OCI-LY7 (cell line): ENCODE measurements around the gene PLPPR2. TPM values are rescaled to one million over a fixed set of nuclear protein-coding genes. Genes with fewer than 3 reads are reported as not detected.

Experiments used
- BruUV-seq: library from RNA; stranded (reverse); fragments of 400-500 nt; replicated peaks from 2 replicates; lab custom pipeline; 2021; lab: Mats Ljungman, UMichigan
- CTCF ChIA-PET: fragments of 300-600 bp; sonication (Branson Sonifier 250); formaldehyde crosslinking; loops from one replicate; lab custom pipeline; 2022; ENCODE audit warnings: antibody characterized with exemption; ENCODE audit not compliant: unreplicated experiment; lab: Charles Lee
- POLR2A ChIA-PET: fragments of 300-600 bp; sonication (Branson Sonifier 250); formaldehyde crosslinking; loops from one replicate; lab custom pipeline; 2022; ENCODE audit warnings: antibody characterized with exemption; lab: Charles Lee
- DNase-seq: peaks from one replicate; pipeline ENCODE4 v3.0.0-alpha.2; 2015; ENCODE audit warnings: low spot score
- H2AFZ ChIP-seq: fragments of 200-600 bp; sonication (generic), shearing (Covaris generic); 2 replicates; pipeline ENCODE4 v1.6.1; 2014; ENCODE audit warnings: mild to moderate bottlenecking, antibody characterized with exemption, low read length, moderate library complexity
- H3K27ac ChIP-seq: fragments of 200-600 bp; sonication (generic); 2 replicates; pipeline ENCODE4 v1.5.1; 2014; ENCODE audit warnings: mixed run types, low read depth, mild to moderate bottlenecking, moderate library complexity, low read length, inconsistent platforms; ENCODE audit not compliant: poor library complexity, severe bottlenecking
- H3K36me3 ChIP-seq: fragments of 200-600 bp; sonication (generic); 2 replicates; pipeline ENCODE4 v1.6.1; 2014; ENCODE audit warnings: mild to moderate bottlenecking, antibody characterized with exemption, low read length, moderate library complexity, mixed read lengths; ENCODE audit not compliant: insufficient read depth
- H3K4me1 ChIP-seq: fragments of 200-600 bp; sonication (generic); 2 replicates; pipeline ENCODE4 v1.5.1; 2014; ENCODE audit warnings: mild to moderate bottlenecking, low read length; ENCODE audit not compliant: insufficient read depth, poor library complexity, severe bottlenecking
- H3K4me2 ChIP-seq: fragments of 200-600 bp; sonication (generic); 2 replicates; pipeline ENCODE4 v1.6.1; 2014; ENCODE audit warnings: mild to moderate bottlenecking, low read length
- H3K4me3 ChIP-seq: fragments of 200-600 bp; sonication (generic); 2 replicates; pipeline ENCODE4 v1.5.1; 2014; ENCODE audit warnings: mild to moderate bottlenecking, low read depth, low read length; ENCODE audit not compliant: poor library complexity, severe bottlenecking
- H3K79me2 ChIP-seq: fragments of 200-600 bp; sonication (generic); 2 replicates; pipeline ENCODE4 v1.6.1; 2016; ENCODE audit warnings: low read depth, mild to moderate bottlenecking, low read length, moderate library complexity, mixed read lengths; ENCODE audit not compliant: insufficient read depth
- H3K9me2 ChIP-seq: fragments of 200-600 bp; sonication (generic); 2 replicates; pipeline ENCODE4 v1.6.1; 2016; ENCODE audit warnings: mild to moderate bottlenecking, low read length, mixed read lengths; ENCODE audit not compliant: insufficient read depth
- H3K9me3 ChIP-seq: fragments of 200-600 bp; sonication (generic); 2 replicates; pipeline ENCODE4 v1.6.1; 2014; ENCODE audit warnings: mild to moderate bottlenecking, mixed run types, low read length, mixed read lengths
- H4K20me1 ChIP-seq: fragments of 200-600 bp; sonication (generic); 2 replicates; pipeline ENCODE4 v1.6.1; 2014; ENCODE audit warnings: mild to moderate bottlenecking, antibody characterized with exemption, low read length, moderate library complexity, mixed read lengths; ENCODE audit not compliant: insufficient read depth
- EZH2phosphoT487 ChIP-seq: fragments of 200-600 bp; sonication (generic); IDR thresholded peaks from 2 replicates; pipeline ENCODE4 v1.6.1; 2018; ENCODE audit warnings: low read depth, borderline replicate concordance, mild to moderate bottlenecking, mixed run types, antibody characterized with exemption, low read length, moderate library complexity, mixed read lengths
- intact Hi-C: fragments of 100-400 bp; cut with micrococcal nuclease; formaldehyde crosslinking; loops from one replicate; pipeline ENCODE4 v1.10.0; 2022; ENCODE audit not compliant: unreplicated experiment
- total RNA-seq, 2 experiments: library from RNA; depleted of rRNA in 1 of 2; stranded (reverse); fragments of >200 nt in 1 of 2; shearing (Covaris generic) in 1 of 2; gene quantifications; 2 replicates each; pipeline ENCODE4 v1.2.3, GENCODE V29; 2014 to 2022
- TF ChIP-seq, protein P1 (sequence below): fragments of 200-600 bp; sonication (generic); conservative IDR thresholded peaks from 2 replicates; pipeline ENCODE4 v1.5.1; 2014; ENCODE audit warnings: mild to moderate bottlenecking, antibody characterized with exemption, low read length, moderate library complexity, mixed read lengths

Gene PLPPR2
- total RNA-seq, 2 experiments from 2014 or later: 0.88 to 3.6 TPM

DNA sequence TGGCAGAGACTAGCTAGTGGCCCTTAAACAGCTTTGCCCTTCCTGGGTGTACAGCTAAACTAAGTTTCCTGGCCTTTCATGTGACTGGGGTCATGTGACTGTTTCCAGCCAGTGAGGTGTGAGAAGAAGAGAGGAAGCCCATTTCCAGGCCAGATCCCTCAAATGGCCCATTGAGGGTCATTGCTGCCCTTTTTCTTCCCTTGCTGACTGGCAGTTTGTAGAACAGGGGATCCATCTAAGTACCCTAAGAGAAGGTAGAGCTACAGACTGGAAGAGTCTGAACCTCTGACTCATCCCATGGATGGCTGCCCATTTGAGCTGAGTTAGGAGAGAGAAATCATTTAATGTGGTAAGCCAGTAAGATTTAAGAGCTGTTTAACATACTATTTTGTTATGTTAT, 22.0 kb downstream of the PLPPR2 start:
- peak; percentile 79 for DNase-seq
- H3K4me3 ChIP-seq: peak overlapping the region; percentile 87
- TF ChIP-seq EZH2phosphoT487: no peak
- TF ChIP-seq, protein P1, sequence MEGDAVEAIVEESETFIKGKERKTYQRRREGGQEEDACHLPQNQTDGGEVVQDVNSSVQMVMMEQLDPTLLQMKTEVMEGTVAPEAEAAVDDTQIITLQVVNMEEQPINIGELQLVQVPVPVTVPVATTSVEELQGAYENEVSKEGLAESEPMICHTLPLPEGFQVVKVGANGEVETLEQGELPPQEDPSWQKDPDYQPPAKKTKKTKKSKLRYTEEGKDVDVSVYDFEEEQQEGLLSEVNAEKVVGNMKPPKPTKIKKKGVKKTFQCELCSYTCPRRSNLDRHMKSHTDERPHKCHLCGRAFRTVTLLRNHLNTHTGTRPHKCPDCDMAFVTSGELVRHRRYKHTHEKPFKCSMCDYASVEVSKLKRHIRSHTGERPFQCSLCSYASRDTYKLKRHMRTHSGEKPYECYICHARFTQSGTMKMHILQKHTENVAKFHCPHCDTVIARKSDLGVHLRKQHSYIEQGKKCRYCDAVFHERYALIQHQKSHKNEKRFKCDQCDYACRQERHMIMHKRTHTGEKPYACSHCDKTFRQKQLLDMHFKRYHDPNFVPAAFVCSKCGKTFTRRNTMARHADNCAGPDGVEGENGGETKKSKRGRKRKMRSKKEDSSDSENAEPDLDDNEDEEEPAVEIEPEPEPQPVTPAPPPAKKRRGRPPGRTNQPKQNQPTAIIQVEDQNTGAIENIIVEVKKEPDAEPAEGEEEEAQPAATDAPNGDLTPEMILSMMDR: no peak
- peaks cover 57% of the 10 kb centered on the region for H3K4me1 ChIP-seq
- no TSS peak for BruUV-seq
- peaks cover 26% of the 10 kb centered on the region for H3K79me2 ChIP-seq
- no peaks in the 10 kb centered on the region for H4K20me1 ChIP-seq
- peak overlapping the region; percentile 80 for H3K27ac ChIP-seq
- intact Hi-C loops: no loop called here
- no peaks in the 10 kb centered on the region for H3K9me2 ChIP-seq
- peak overlapping the region; percentile 77 for H2AFZ ChIP-seq
- ChIA-PET POLR2A (interaction anchor here (0.7 to 1.7 kb wide), 4 partner anchors 37 to 458 kb away, joined by 4 to 7 read pairs (median 4); partner anchors contain the start of gene RAB3D), CTCF (interaction anchor here (2.6 kb wide), 1 partner anchor 105 kb away, joined by 11 read pairs; no protein-coding TSS in a partner anchor)
- no peaks in the 10 kb centered on the region for H3K9me3 ChIP-seq
- H3K4me2 ChIP-seq: peak overlapping the region; percentile 73
- H3K36me3 ChIP-seq: peaks cover 18% of the 10 kb centered on the region; the same call in 1 of the 2 replicates

DNA sequence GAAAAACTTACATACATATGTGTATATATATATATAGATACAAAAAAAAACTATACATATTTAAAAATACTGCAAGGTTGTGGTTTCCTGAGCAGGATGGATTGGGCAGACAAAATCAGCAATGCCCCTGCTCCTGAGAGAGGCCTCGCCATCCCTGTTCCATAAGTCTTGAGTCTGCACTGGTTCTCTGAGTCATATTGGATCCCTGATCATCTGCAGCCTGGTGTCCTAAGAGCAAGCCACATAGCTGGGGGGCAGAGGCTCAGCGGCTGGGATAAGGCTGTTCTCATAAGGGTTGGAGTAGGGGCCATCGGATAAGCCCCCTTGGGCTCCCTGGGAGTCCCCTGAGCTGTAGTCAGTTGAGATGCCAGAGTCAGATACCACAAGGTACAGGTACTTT, 22.5 kb downstream of the PLPPR2 start:
- H2AFZ ChIP-seq: no peak overlapping the region; the same call in 1 of the 2 replicates
- H3K4me2 ChIP-seq: peak overlapping the region; percentile 37; the same call in 1 of the 2 replicates
- H3K9me2 ChIP-seq: no peaks in the 10 kb centered on the region
- no peaks in the 10 kb centered on the region for H3K9me3 ChIP-seq
- peaks cover 26% of the 10 kb centered on the region for H3K79me2 ChIP-seq
- no peak for TF ChIP-seq EZH2phosphoT487
- TF ChIP-seq, protein P1: no peak
- ChIA-PET POLR2A (interaction anchor here (1.5 to 1.7 kb wide), 2 partner anchors 38 to 105 kb away, joined by 4 to 5 read pairs; partner anchors contain the start of gene RAB3D), CTCF (interaction anchor here (2.6 kb wide), 1 partner anchor 105 kb away, joined by 11 read pairs; no protein-coding TSS in a partner anchor)
- H3K4me3 ChIP-seq: peak overlapping the region; percentile 87
- BruUV-seq: no TSS peak
- peaks cover 60% of the 10 kb centered on the region for H3K4me1 ChIP-seq
- no peak for DNase-seq
- H4K20me1 ChIP-seq: no peaks in the 10 kb centered on the region
- H3K27ac ChIP-seq: peak overlapping the region; percentile 80
- intact Hi-C loops: no loop called here
- H3K36me3 ChIP-seq: peaks cover 18% of the 10 kb centered on the region; the same call in 1 of the 2 replicates
